ENCODE results near the gene OR2C3.

Gene OR2C3

GRCh38 chr1:247540581-247540980, 4.3 kb upstream of the OR2C3 start:
- H3K4me3 ChIP-seq (ENCODE audit: control insufficient read depth, low read depth, low read length), result no peak overlapping the region
- no peak for DNase-seq (ENCODE audit: low read depth)
- no peak for TF ChIP-seq CTCF (conservative IDR thresholded peaks at IDR 0.05; ENCODE audit: control insufficient read depth, insufficient read depth, low read depth, low read length)

- H3K4me3 ChIP-seq (ENCODE audit: control insufficient read depth, low read depth, low read length), result no peak overlapping the region
- no peak for TF ChIP-seq CTCF (conservative IDR thresholded peaks at IDR 0.05; ENCODE audit: control insufficient read depth, insufficient read depth, low read depth, low read length)
- no peak for DNase-seq (ENCODE audit: low read depth)
Measured at GRCh38 chr1:247539215-247539614, 3.0 kb upstream of the OR2C3 start.

- no peak for TF ChIP-seq CTCF (conservative IDR thresholded peaks at IDR 0.05; ENCODE audit: control insufficient read depth, insufficient read depth, low read depth, low read length)
- no peak overlapping the region for H3K4me3 ChIP-seq (ENCODE audit: control insufficient read depth, low read depth, low read length)
- DNase-seq (ENCODE audit: low read depth), result no peak
Measured at GRCh38 chr1:247538561-247538960, 2.3 kb upstream of the OR2C3 start.

- TF ChIP-seq CTCF (conservative IDR thresholded peaks at IDR 0.05; ENCODE audit: control insufficient read depth, insufficient read depth, low read depth, low read length), result no peak
Measured at GRCh38 chr1:247535402-247535801, 838 bp downstream of the OR2C3 start.

GRCh38 chr1:247531937-247532336, 4.3 kb downstream of the OR2C3 start:
- no peak overlapping the region for H3K4me3 ChIP-seq (ENCODE audit: control insufficient read depth, low read depth, low read length)
- DNase-seq (ENCODE audit: low read depth), result no peak
- TF ChIP-seq CTCF (conservative IDR thresholded peaks at IDR 0.05; ENCODE audit: control insufficient read depth, insufficient read depth, low read depth, low read length), result no peak

More at GRCh38 chr1:247535402-247535801, 838 bp downstream of the OR2C3 start:
- no peak for DNase-seq (ENCODE audit: low read depth)
- no peak overlapping the region for H3K4me3 ChIP-seq (ENCODE audit: control insufficient read depth, low read depth, low read length)

- no peak for TF ChIP-seq CTCF (conservative IDR thresholded peaks at IDR 0.05; ENCODE audit: control insufficient read depth, insufficient read depth, low read depth, low read length)
- no peak overlapping the region for H3K4me3 ChIP-seq (ENCODE audit: control insufficient read depth, low read depth, low read length)
- DNase-seq (ENCODE audit: low read depth), result no peak
Measured at GRCh38 chr1:247530785-247531184, 5.5 kb downstream of the OR2C3 start.

GRCh38 chr1:247529771-247530355, 6.4 kb downstream of the OR2C3 start:
- TF ChIP-seq CTCF (conservative IDR thresholded peaks at IDR 0.05; ENCODE audit: control insufficient read depth, insufficient read depth, low read depth, low read length), result no peak
- no peak for DNase-seq (ENCODE audit: low read depth)

More at GRCh38 chr1:247529771-247530355, 6.4 kb downstream of the OR2C3 start:
- H3K4me3 ChIP-seq (ENCODE audit: control insufficient read depth, low read depth, low read length), result no peak overlapping the region
